A673 (cell line): ENCODE data around the gene SF3A2.
"Not testable (repeated sequence)": the region's sequence is repeated elsewhere in the genome, so short reads cannot be mapped to it uniquely, and the experiment has no call there.

Source experiments
- EZH2 ChIP-seq: fragments of 200-600 bp; sonication (generic); IDR thresholded peaks from 2 replicates; pipeline ENCODE4 v1.6.1; 2017; ENCODE audit warnings: borderline replicate concordance, low read depth, mild to moderate bottlenecking, mixed read lengths, antibody characterized with exemption, low read length; ENCODE audit not compliant: poor library complexity, severe bottlenecking
- TF ChIP-seq, protein P1 (sequence below): fragments of 300-800, 200-600 bp; sonication (generic); conservative IDR thresholded peaks from 2 replicates; pipeline ENCODE4 v1.5.1; 2017; ENCODE audit warnings: low read depth, mild to moderate bottlenecking, antibody characterized with exemption, low read length, moderate library complexity, mixed read lengths

DNA sequence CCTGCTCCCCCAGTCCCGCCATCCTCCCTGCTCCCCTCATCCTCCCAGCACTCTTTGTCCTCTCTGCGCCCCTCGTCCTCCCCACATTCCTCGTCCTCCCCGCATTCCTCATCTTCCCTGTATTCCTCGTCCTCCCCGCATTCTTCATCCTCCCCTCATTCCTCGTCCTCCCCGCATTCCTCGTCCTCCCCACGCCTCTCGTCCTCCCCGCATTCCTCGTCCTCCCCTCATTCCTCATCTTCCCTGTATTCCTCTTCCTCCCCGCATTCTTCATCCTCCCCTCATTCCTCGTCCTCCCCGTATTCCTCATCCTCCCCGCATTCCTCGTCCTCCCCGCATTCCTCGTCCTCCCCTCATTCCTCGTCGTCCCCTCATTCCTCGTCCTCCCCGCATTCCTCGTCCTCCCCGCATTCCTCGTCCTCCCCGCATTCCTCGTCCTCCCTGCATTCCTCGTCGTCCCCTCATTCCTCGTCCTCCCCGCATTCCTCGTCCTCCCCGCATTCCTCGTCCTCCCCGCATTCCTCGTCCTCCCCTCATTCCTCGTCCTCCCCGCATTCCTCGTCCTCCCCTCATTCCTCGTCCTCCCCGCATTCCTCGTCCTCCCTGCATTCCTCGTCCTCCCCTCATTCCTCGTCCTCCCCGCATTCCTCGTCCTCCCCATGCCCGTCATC lies 35.9 kb upstream of the SF3A2 start:
- TF ChIP-seq, protein P1, sequence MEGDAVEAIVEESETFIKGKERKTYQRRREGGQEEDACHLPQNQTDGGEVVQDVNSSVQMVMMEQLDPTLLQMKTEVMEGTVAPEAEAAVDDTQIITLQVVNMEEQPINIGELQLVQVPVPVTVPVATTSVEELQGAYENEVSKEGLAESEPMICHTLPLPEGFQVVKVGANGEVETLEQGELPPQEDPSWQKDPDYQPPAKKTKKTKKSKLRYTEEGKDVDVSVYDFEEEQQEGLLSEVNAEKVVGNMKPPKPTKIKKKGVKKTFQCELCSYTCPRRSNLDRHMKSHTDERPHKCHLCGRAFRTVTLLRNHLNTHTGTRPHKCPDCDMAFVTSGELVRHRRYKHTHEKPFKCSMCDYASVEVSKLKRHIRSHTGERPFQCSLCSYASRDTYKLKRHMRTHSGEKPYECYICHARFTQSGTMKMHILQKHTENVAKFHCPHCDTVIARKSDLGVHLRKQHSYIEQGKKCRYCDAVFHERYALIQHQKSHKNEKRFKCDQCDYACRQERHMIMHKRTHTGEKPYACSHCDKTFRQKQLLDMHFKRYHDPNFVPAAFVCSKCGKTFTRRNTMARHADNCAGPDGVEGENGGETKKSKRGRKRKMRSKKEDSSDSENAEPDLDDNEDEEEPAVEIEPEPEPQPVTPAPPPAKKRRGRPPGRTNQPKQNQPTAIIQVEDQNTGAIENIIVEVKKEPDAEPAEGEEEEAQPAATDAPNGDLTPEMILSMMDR = not testable (repeated sequence)
- TF ChIP-seq EZH2 = not testable (repeated sequence)
